ENCODE data around the gene TSHR.

Gene TSHR

GRCh38 chr14:81169711-81170103 is 214.3 kb downstream of the TSHR start:
- Histone ChIP-seq H3K4me3 (peak overlapping the region; percentile 84), H3K27ac (peak overlapping the region; percentile 70 to 96)
- TF ChIP-seq, protein P1, sequence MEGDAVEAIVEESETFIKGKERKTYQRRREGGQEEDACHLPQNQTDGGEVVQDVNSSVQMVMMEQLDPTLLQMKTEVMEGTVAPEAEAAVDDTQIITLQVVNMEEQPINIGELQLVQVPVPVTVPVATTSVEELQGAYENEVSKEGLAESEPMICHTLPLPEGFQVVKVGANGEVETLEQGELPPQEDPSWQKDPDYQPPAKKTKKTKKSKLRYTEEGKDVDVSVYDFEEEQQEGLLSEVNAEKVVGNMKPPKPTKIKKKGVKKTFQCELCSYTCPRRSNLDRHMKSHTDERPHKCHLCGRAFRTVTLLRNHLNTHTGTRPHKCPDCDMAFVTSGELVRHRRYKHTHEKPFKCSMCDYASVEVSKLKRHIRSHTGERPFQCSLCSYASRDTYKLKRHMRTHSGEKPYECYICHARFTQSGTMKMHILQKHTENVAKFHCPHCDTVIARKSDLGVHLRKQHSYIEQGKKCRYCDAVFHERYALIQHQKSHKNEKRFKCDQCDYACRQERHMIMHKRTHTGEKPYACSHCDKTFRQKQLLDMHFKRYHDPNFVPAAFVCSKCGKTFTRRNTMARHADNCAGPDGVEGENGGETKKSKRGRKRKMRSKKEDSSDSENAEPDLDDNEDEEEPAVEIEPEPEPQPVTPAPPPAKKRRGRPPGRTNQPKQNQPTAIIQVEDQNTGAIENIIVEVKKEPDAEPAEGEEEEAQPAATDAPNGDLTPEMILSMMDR (IDR thresholded peaks at IDR 0.05), result no peak
- peak; percentile 77 for DNase-seq (ENCODE audit: low spot score)

- Histone ChIP-seq H3K4me3 (peak overlapping the region; percentile 84), H3K27ac (peak overlapping the region; percentile 70 to 96)
- TF ChIP-seq, protein P1 (IDR thresholded peaks at IDR 0.05), result peak; percentile 90
- peak; percentile 95 for DNase-seq (ENCODE audit: low spot score)
Measured at GRCh38 chr14:81170104-81170828, 214.8 kb downstream of the TSHR start.

GRCh38 chr14:81170829-81171195 is 215.4 kb downstream of the TSHR start:
- Histone ChIP-seq H3K27ac (peak overlapping the region; percentile 70 to 96), H3K4me3 (no peak overlapping the region)
- DNase-seq (ENCODE audit: low spot score), result no peak
- TF ChIP-seq, protein P1 (IDR thresholded peaks at IDR 0.05), result no peak

DNA sequence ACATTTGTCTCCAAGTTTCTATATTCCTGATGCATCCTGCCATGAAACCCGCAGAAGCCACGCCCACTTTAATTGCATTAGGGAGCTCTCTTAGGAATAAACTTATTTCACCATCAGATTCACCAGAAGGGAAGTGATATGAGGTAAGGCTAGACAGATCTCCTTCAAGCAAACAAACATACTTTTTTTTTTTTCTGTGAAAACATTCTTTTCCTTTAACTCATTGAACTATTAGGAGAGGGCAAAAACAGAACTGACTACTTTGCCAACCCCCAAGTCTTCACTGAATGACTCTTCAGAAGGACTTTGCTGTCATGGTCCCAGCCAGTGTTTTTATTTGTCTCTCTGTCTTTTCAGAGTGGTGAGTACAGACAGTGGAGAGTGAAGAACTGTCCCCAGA is 216.9 kb downstream of the TSHR start:
- TF ChIP-seq, protein P1 (IDR thresholded peaks at IDR 0.05), result no peak
- no peak overlapping the region for H3K4me3 ChIP-seq
- H3K27ac ChIP-seq, result no peak overlapping the region
- no peak for DNase-seq (ENCODE audit: low spot score)

GRCh38 chr14:81172881-81173280 is 217.5 kb downstream of the TSHR start:
- TF ChIP-seq, protein P1 (IDR thresholded peaks at IDR 0.05), result no peak
- no peak for DNase-seq (ENCODE audit: low spot score)
- no peak overlapping the region for H3K4me3 ChIP-seq
- H3K27ac ChIP-seq, result no peak overlapping the region

- TF ChIP-seq, protein P1 (IDR thresholded peaks at IDR 0.05), result no peak
- H3K27ac ChIP-seq, result peak overlapping the region; percentile 10 to 50
- no peak overlapping the region for H3K4me3 ChIP-seq
- DNase-seq (ENCODE audit: low spot score), result no peak
Measured at GRCh38 chr14:81176241-81176640, 220.8 kb downstream of the TSHR start.

DNA sequence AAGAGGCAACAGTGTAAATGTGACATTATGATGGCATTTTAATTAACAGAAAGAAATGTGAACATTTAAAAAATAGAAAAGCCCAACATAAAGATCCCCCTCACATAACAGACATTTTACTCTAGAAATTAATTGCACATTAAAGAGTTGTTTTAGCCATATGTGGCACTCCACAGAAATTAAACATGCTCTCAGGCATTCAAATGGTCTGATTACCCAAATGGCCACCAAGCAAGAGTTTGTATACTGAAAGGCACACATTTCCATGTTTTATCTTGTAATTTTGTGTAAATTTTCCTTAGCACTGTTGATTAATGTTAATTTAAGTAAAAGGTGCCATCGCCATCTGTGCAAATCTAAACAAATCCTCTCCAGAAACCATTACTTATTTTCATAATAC is 221.8 kb downstream of the TSHR start:
- DNase-seq (ENCODE audit: low spot score), result no peak
- TF ChIP-seq, protein P1 (IDR thresholded peaks at IDR 0.05), result no peak
- Histone ChIP-seq H3K27ac (peak overlapping the region; percentile 50 to 67), H3K4me3 (peak overlapping the region; percentile 60)

Measured in coronary artery (tissue), 2 donors.